ENCODE measurements around the gene GAL3ST2. TPM values are rescaled to one million over a fixed set of nuclear protein-coding genes. Genes with fewer than 3 reads are reported as not detected.

The GAL3ST2 gene
- total and polyA plus RNA-seq, 4 donors: 0.40 TPM; not detected in 3

GRCh38 chr2:241767464-241768250 is 9.0 kb upstream of the GAL3ST2 start:
- 91 to 95% methylated on average over 32 to 37 of the region's 37 CpGs for WGBS, 2 donors
- no peak for DNase-seq
- peaks cover 0 to 8% (median 0%) of the 10 kb centered on the region in 4 donors for H3K36me3 ChIP-seq (ENCODE audit: control insufficient read depth in 4 of 4, insufficient read depth in 4 of 4, low read length in 4 of 4)
- TF ChIP-seq CTCF (IDR thresholded peaks at IDR 0.05; ENCODE audit: control extremely low read depth, extremely low read depth): no peak
- no peaks in the 10 kb centered on the region for H3K27me3 ChIP-seq (ENCODE audit: control insufficient read depth in 3 of 3, insufficient read depth in 3 of 3, low read length in 2 of 3)
- ATAC-seq (ENCODE audit: insufficient read depth, low FRiP score): no peak
- peaks cover 0 to 21% (median 3%) of the 10 kb centered on the region in 5 donors for H3K4me1 ChIP-seq (ENCODE audit: control insufficient read depth in 5 of 5, insufficient read depth in 5 of 5, low read length in 5 of 5)
- H3K9ac ChIP-seq (ENCODE audit: insufficient read depth in 1 of 2, low read length in 2 of 2): no peak overlapping the region
- no peak overlapping the region for H3K4me3 ChIP-seq
- peaks cover 0 to 2% (median 0%) of the 10 kb centered on the region in 4 donors for H3K9me3 ChIP-seq (ENCODE audit: control insufficient read depth in 4 of 4, insufficient read depth in 3 of 4, low read length in 3 of 4)
- H3K27ac ChIP-seq (ENCODE audit: low read depth in 1 of 2, low read length in 1 of 2): no peak overlapping the region

- ATAC-seq (ENCODE audit: insufficient read depth, low FRiP score): no peak
- H3K27me3 ChIP-seq (ENCODE audit: control insufficient read depth in 3 of 3, insufficient read depth in 3 of 3, low read length in 2 of 3): no peaks in the 10 kb centered on the region
- no peak overlapping the region for H3K4me3 ChIP-seq
- H3K9ac ChIP-seq (ENCODE audit: insufficient read depth in 1 of 2, low read length in 2 of 2): no peak overlapping the region
- peaks cover 0 to 15% (median 3%) of the 10 kb centered on the region in 5 donors for H3K4me1 ChIP-seq (ENCODE audit: control insufficient read depth in 5 of 5, insufficient read depth in 5 of 5, low read length in 5 of 5)
- no peak overlapping the region for H3K27ac ChIP-seq (ENCODE audit: low read depth in 1 of 2, low read length in 1 of 2)
- no peak for DNase-seq
- no peak for TF ChIP-seq CTCF (IDR thresholded peaks at IDR 0.05; ENCODE audit: control extremely low read depth, extremely low read depth)
- peaks cover 0 to 2% (median 0%) of the 10 kb centered on the region in 4 donors for H3K9me3 ChIP-seq (ENCODE audit: control insufficient read depth in 4 of 4, insufficient read depth in 3 of 4, low read length in 3 of 4)
- 87 to 92% methylated on average over 27 to 29 of the region's 29 CpGs for WGBS, 2 donors
- peaks cover 0 to 8% (median 0%) of the 10 kb centered on the region in 4 donors for H3K36me3 ChIP-seq (ENCODE audit: control insufficient read depth in 4 of 4, insufficient read depth in 4 of 4, low read length in 4 of 4)
These were observed 8.3 kb upstream of the GAL3ST2 start for GRCh38 chr2:241768251-241768711.

GRCh38 chr2:241768850-241769249 is 7.8 kb upstream of the GAL3ST2 start:
- no peak for DNase-seq
- no peak for TF ChIP-seq CTCF (IDR thresholded peaks at IDR 0.05; ENCODE audit: control extremely low read depth, extremely low read depth)
- Histone ChIP-seq H3K9ac (ENCODE audit: insufficient read depth in 1 of 2, low read length in 2 of 2) (no peak overlapping the region), H3K36me3 (ENCODE audit: control insufficient read depth in 4 of 4, insufficient read depth in 4 of 4, low read length in 4 of 4) (peaks cover 0 to 8% (median 0%) of the 10 kb centered on the region in 4 donors), H3K4me3 (no peak overlapping the region), H3K9me3 (ENCODE audit: control insufficient read depth in 4 of 4, insufficient read depth in 3 of 4, low read length in 3 of 4) (peaks cover 0 to 2% (median 0%) of the 10 kb centered on the region in 4 donors), H3K27me3 (ENCODE audit: control insufficient read depth in 3 of 3, insufficient read depth in 3 of 3, low read length in 2 of 3) (no peaks in the 10 kb centered on the region), H3K27ac (ENCODE audit: low read depth in 1 of 2, low read length in 1 of 2) (no peak overlapping the region), H3K4me1 (ENCODE audit: control insufficient read depth in 5 of 5, insufficient read depth in 5 of 5, low read length in 5 of 5) (peaks cover 0 to 18% (median 3%) of the 10 kb centered on the region in 5 donors)
- WGBS, 2 donors: 92 to 96% methylated on average over 10 to 11 of the region's 11 CpGs
- no peak for ATAC-seq (ENCODE audit: insufficient read depth, low FRiP score)
